Stimulated activated CD4-positive, alpha-beta T cell treated with anti-CD3 and anti-CD28 coated beads, Interleukin-15, amount 100 ng/mL, for 24 hours (primary cell): Measurements from ENCODE around the gene FOXK2.
A peak's percentile ranks its signal among the peaks of the same experiment; 100 is the strongest.

Source experiments
- DNase-seq: peaks from one replicate; pipeline ENCODE4 v3.0.0-alpha.2; 2020

The FOXK2 gene

DNA sequence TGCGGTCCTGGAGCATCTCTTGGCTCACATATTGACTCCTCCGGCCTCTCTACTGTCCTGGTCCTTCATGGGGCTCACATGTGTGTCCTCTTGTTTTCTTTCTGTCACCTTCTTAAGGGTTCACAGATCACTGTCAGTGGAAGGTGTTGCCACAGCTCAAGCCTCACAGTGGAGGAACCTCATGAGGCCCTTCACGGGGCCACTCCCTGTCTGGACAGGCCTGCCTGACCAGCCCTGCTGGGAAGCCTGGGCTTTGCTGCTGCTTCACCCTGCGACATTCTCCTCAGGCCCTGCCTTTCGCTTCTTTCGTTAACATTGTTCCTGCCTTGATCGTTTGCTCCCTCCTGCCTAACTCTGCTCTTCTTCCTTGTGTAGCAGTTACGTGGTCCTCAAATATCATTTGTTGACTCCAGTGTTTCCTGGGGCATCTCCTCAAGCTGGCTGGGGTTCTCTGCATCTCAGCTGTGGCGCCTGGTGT lies 72.8 kb downstream of the FOXK2 start:
- no peak for DNase-seq

- peak; percentile 58 for DNase-seq
Observed at GRCh38 chr17:82592767-82593589, 73.4 kb downstream of the FOXK2 start.

- DNase-seq = no peak
Observed at GRCh38 chr17:82593590-82594087, 74.1 kb downstream of the FOXK2 start.

- no peak for DNase-seq
Observed at GRCh38 chr17:82594571-82594970, 75.0 kb downstream of the FOXK2 start.

DNA sequence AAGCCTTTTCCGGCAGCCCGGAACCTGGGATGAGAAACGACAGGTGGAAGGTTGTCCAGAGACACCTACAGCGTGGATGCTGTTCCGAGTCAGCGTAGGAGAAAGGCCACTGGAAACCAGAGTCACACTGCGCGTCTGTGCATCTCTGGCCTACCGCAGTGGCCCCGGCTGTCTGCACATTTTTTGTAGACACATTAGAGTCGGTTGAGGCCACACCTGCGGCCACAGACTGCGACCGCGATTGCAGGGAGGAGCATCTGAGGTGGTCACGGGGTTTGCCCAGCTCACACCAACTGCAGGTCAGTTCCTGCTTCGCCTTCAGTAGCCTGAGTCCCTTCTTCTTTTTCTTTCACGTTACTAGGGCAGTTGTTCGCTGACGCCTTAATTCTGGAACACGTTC lies 76.4 kb downstream of the FOXK2 start:
- no peak for DNase-seq

GRCh38 chr17:82596296-82596695 lies 76.8 kb downstream of the FOXK2 start:
- no peak for DNase-seq

DNA sequence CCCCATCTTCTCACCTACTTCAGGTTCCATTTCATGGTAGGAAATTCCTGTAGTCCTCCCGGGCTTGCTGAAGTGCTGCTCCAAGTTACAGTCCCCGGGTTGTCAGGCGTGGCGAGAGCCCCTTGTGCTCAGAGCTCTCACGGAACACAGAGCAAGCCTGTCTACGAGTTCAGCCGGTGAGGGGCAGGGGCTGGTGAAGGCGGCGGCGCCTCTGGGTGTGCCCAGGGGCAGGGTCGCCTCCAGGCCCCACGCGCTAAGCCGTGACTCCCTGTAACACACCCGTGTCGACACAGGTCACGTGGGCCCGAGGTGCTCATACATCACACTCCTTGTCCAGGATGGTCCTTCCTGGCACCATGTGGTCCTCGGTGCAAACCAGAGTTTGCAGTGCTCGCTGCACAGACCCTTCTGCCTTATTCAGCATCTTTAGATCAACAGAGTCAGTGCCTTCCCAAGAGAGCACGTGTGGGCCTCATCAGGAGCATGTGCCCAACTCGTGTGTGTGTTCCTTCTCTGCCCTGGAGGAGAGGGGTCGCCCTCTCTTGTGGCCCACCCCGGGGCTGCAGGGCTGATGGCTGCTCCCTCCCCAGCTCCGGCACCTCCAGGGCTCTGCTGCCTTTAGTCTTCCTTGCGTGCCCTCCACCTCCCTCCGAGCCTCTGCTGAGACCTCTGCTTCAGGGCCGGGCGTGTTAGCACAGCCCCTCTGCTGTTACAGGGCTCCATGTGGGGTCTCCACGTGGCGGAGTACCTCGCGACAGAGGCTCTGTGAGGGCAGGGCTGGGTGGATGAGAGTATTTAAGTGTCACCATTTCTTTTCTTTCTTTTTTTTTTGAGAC lies 77.5 kb downstream of the FOXK2 start:
- DNase-seq = no peak

DNA sequence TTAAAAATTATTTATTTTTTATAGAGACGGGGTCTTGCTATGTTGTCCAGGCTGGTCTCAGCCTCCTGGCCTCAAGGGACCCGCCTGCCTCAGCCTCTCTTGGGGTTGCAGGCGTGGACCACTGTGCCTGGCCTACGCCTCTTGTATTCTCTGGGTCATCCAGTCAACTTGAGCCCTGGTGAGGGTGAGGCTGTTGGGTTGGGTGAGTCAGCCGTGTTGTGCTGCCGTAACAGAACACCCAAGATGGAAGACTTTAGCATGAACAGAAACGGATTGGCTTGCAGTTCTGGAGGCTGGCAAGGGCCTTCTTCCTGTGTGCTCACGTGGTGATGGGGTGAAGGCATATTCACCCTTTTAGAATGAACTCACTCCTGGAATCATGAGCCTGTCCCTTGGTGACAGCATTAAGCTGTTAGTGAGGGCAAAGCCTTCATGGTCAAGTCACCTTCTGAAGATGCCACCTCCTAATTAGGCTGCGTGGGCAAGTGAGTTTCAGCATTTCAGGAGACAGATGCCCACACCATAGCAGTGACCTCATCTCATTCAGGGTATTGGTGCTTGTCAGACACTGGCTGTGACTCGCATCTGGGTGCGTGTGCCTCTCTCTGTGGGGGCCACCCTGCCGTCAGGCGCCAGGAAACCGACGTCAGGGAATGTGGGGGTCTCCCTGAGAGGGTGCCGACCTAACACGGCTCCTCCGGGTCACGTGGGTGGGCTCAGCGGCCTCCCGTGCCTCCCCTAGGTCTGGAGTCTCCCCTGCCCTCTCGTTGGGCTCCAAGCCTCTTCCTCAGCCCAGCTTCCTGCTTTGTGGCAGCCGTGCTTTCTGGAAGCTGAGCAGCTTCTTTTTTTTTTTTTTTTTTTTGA lies 79.0 kb downstream of the FOXK2 start:
- DNase-seq = no peak

DNA sequence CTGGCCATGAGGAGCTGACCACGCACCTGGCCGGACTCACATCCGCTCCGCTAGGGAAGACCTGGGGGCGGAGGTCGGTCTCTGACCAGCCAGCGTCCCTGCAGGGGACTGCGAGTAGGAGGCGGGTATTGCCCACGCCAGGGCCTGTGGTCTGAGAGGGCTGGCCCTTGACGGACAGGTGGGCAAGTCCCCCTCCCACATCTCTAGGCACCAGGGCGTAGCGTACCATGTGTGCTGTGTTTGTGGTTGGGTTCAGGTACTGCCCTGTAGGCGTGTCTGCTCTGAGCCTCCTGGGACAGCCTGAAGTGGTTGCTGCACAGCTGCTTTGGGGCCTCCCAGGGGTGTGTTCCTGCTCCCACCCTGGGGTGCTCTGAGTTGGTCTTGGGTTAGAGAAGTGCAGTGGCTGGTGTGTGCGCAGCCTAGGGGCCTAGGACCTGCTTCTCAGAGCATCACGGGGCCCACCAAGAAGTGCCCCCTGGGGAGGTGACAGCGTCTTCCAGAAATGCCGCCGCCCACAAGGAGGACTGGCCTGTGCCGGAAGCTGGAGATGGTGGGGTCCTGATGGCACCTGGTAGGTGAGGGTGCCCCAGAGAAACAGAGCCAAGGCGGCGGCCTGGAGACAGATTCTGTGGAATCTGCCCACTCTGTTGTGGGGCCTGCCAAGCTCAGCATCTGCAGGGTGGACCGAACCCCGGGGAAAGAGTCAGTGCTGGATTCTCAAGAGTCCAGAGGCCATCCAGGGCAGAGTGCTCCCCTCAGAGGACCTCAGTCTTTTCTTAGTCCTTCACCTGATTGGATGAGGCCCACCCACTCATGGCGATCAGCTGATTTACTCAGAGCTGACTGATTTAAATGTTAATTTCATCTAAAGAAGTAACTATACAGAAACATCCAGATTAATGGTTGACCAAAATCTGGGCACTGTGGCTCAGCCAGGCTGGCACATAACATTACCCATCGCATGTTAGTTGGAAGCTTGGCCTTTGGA lies 80.4 kb downstream of the FOXK2 start:
- no peak for DNase-seq

DNA sequence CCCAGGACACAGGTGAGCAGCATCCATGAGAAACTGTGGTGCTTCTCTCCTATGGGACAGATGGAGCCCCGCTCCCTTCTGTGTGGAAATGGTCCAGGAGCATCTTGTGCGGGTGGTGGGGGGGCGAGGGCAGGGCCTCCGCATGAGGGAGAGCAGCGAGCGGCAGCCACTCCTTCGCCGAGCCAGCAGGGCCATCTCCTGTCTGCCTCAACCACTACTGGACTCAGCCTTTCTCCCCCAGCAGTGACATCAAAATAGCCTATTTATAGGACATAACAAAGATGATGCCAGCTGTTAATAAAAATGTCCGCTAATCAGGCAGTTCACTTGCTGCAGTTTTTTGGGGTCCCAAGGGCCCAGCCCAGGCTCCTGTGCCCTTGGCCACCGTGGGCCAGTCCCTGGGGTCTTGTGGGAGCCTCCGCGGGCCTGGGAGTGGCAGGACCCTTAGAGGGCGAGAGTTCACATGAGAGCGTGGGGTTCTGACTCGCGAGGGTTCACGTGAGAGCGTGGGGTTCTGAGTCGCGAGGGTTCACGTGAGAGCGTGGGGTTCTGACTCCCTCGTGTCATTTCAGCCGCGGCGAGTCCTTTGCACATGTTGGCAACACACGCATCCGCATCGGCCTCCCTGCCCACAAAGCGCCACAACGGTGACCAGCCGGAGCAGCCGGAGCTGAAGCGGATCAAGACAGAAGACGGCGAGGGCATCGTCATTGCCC lies 81.4 kb downstream of the FOXK2 start:
- no peak for DNase-seq

GRCh38 chr17:82601447-82602000 lies 82.0 kb downstream of the FOXK2 start:
- DNase-seq = no peak

GRCh38 chr17:82602487-82602886 lies 83.0 kb downstream of the FOXK2 start:
- DNase-seq = no peak

GRCh38 chr17:82602986-82603710 lies 83.6 kb downstream of the FOXK2 start:
- no peak for DNase-seq

DNA sequence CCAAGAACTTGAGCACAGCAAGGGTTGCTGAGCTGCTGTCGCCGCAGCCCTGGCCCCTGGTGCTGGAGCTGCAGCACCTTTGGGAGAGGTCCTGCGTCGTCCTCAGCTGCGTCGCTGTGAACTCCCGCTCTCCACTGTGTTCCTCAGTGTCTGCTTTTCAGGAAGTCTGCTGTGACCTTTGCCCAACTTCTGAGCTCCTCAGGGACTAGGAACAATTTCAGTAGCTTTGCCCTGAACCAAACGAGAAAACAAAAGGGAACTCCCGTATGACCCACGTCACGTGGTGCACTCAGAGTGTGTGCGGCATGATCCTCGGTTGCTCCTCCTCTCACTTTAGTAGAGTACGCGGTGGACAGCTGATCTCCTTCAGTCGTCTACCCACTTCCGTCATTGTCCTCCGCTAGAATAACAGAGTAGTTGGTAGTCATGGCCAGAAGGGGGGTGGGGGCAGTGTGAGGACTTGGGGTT lies 84.5 kb downstream of the FOXK2 start:
- peak; percentile 24 for DNase-seq

DNA sequence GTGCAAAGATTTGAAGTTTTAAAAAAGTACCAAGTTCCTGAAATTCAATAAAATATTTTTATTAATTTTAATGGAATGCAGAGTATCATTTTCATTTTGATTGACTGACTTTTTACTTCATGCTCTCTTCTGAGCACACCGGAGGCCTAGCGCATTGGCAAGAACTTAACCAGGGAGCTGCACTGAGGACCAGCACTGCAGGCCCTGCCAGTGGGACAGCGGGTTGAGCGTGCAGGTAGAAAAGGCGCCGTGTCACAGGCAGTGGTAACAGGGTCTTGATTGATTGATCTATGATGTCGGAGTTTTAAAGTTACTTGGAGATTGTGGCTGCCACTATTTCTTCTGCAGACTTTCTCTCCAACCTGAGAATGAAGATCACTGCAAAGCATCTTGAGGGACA lies 85.0 kb downstream of the FOXK2 start:
- no peak for DNase-seq

GRCh38 chr17:82605939-82606600 lies 86.5 kb downstream of the FOXK2 start:
- DNase-seq = no peak

- no peak for DNase-seq
Observed at GRCh38 chr17:82608816-82609215, 89.3 kb downstream of the FOXK2 start.

DNA sequence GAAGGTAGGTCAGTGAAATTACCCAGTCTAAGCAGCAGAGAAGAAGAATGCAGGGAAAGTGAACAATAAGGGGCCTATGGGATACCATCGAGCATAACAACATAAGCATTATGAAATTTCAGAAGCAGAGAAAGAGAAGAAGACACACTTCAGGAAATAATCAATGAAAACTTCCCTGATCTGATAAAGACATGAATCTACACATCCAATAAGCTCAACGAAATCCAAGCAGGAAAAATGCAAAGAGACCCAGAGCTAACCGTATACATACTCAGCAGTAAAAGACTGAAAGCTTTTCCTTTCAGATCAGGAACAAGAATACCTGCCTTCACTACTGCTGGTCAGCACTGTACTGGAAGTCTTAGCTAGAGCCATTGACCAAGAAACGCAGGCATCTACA lies 90.1 kb downstream of the FOXK2 start:
- no peak for DNase-seq
